ENCODE results near the gene AGPAT3.
"Not testable (repeated sequence)": the region's sequence is repeated elsewhere in the genome, so short reads cannot be mapped to it uniquely, and the experiment has no call there.

Gene AGPAT3

DNA sequence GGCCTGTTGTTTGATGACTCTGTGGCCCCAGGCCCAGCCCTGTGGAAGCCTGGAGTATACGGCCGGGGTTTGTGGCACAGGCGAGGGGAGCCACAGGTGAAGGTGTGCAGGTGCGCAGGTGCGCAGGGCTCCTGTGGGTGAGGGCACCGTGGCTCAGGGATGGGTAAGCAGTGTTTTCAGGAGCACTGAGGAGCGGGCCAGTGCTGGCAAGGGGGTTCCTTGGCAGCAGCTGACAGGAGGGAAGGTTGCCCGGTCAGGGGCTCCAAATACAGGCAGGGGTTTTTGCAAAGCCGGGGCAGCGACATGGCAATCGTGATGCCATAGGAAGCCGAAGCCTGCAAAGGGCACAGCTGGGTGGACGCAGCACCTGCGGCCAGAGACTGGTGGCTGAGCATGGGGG, 20.7 kb downstream of the AGPAT3 start:
- DNase-seq = no peak

DNA sequence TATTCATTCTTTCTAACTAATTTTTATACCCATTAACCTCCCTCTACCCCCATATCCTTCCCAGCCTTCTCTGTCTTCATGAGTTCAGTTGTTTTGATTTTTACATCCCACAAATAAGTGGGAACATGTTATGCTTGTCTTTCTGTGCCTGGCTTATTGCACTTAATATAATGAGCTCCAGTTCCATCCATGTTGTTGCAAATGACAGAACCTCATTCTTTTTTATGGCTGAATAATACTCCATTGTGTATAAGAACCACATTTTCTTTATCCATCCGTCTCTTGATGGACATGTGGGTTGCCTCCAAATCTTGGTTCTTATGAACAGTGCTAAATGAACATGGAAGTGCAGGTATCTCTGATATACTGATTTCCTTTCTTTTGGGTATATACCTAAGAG, 21.5 kb downstream of the AGPAT3 start:
- DNase-seq = no peak

DNA sequence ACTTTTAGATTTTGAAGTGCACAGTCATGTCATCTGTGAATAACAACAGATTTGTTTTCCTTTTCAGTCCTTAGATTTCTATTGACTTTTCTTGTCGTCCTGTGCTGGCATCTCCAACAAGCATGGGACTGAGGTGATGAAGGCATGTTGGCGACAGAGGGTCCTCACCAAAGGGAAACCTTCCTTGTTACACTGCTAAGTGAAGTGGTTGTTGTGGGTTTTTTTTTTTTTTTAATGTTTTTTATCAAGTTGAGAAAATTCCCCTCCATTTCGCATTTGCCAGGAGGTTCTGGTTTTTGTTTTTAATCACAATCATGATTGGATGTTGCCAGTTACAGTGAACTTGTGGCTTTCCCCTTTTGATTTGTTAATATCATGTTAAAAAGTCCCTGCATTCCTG, 24.0 kb downstream of the AGPAT3 start:
- no peak for DNase-seq

DNA sequence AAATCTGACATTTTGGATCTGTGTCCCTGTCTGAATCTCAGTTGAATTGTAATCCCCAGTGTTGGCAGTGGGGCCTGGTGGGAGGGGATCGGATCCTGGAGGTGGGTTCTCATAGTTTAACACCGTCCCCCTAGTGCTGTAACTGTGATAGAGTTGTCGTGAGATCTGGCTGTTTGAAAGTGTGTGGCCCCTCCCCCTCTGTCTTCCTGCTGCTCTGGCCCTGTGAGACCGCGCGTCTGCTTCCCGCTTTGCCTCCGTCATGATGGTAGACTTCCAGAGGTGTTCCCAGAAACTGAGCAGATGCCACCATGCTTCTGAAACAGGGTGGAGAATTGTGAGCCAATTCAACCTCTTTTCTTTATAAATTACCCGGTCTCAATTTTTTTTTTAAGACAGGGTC, 25.0 kb downstream of the AGPAT3 start:
- DNase-seq = no peak

DNA sequence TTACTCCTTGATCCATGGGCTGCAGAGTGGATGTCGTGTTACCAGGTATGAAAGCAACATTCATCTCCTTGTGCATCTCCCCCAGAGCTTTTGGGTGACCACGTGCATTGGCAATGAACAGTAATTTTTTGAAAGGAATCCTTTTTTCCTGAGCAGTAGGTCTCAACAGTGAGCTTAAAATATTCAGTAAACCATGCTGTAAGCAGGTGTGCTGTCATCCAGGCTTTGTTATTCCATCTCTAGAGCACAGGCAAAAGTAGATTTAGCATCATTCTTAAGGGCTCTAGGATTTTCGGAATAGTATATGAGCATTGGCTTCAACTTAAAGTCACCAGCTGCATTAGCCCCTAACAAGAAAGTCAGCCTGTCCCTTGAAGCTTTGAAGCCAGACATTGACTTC, 27.3 kb downstream of the AGPAT3 start:
- DNase-seq = no peak

DNA sequence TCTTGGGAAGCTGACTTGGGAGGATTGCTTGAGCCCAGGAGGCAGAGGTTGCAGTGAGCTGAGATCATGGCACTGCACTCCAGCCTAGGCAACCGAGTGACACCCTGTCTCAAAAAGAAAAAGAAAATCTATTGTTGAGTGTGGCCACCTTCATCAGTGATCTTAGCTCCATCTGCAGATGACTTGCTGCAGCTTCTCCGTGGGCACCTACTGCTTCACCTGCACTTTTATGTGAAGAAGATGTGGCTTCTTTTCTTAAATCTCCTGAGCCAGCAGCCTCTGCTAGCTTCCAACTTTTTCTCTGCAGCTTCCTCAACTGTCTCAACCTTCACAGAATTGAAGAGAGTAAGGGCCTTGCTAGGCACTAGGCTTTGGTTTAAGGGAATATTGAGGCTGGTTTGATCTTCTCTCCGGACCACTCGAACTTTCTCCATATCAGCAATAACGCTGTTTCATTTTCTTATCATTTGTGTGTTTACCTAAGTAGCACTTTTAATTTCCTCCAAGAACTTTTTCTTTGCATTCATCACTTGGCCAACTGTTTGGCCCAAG, 28.0 kb downstream of the AGPAT3 start:
- DNase-seq = no peak

DNA sequence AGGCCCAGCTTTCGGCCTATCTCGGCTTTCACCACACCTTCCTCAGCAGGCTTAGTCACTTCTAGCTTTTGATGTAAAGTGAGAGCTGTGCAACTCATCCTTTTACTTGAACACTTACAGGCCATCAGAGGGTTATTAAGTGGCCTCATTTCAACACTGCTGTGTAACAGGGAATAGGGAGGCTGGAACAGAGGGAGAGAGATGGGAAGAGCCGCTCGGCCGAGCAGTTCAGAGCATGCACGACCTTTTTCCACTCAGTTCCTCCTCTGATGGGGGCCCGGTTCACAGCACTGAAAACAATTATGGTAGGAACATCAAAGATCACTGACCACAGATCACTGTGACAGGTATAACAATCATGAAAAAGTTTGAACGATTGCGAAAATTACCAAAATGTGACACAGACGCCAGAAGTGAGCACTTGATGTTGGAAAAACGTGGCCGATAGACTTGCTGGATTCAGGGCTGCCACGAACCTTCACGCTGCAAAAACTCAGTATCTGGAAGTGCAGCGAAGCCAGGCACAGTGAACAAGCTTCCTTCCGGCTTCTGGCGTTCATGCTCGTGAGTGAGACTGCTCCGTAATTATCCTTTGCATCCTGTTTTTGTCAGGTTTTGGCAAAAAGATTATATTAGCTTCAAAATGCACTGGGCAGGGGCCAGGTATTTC, 28.6 kb downstream of the AGPAT3 start:
- DNase-seq = no peak

DNA sequence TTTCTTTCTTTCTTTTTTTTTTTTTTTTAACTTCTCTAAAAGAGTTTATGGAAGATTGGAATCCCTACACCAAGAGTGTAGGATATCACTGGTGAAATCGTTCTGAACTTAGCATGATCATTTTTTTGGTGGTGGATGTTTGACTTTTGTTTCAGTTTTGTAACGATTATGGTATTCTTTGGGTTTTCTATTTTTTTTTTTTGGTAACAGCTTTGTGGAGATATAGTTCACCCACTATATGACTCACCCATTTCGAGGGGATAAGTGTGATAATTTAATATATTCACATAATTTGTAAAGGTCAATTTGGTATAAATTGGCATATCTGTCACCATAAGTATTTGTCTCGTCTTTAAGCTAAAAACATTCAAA, 29.2 kb downstream of the AGPAT3 start:
- no peak for DNase-seq

DNA sequence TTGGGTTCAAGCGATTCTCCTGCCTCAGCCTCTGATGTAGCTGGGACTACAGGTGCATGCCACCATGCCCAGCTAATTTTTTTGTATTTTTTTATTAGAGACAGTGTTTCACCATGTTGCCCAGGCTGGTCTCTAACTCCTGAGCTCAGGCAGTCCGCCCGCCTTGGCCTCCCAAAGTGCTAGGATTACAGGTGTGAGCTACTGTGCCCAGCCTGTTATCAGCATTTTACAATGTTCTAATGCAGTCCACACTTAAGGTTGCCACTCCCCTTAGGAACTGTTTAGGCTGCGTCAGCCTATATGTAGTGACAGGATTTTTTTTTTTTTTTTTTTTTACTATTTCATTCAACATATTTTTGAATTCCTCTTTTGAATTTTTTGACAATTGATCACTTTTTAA, 30.2 kb downstream of the AGPAT3 start:
- no peak for DNase-seq

DNA sequence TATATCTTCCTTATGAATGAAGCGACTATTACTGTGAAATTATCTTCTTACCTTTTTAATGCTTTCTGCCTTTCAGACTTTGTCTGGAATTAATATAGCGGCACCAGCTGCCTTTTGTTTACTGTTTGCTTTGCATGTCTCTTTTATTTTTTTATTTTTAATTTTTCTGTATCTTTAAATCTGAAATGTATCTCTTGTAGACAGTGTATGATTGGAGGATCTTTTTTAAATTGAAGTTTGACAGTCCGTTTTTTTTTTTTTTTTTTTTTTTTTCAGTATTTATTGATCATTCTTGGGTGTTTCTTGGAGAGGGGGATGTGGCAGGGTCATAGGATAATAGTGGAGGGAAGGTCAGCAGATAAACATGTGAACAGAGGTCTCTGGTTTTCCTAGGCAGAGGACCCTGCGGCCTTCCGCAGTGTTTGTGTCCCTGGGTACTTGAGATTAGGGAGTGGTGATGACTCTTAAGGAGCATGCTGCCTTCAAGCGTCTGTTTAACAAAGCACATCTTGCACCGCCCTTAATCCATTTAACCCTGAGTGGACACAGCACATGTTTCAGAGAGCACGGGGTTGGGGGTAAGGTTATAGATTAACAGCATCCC, 31.8 kb downstream of the AGPAT3 start:
- DNase-seq = not testable (repeated sequence)

DNA sequence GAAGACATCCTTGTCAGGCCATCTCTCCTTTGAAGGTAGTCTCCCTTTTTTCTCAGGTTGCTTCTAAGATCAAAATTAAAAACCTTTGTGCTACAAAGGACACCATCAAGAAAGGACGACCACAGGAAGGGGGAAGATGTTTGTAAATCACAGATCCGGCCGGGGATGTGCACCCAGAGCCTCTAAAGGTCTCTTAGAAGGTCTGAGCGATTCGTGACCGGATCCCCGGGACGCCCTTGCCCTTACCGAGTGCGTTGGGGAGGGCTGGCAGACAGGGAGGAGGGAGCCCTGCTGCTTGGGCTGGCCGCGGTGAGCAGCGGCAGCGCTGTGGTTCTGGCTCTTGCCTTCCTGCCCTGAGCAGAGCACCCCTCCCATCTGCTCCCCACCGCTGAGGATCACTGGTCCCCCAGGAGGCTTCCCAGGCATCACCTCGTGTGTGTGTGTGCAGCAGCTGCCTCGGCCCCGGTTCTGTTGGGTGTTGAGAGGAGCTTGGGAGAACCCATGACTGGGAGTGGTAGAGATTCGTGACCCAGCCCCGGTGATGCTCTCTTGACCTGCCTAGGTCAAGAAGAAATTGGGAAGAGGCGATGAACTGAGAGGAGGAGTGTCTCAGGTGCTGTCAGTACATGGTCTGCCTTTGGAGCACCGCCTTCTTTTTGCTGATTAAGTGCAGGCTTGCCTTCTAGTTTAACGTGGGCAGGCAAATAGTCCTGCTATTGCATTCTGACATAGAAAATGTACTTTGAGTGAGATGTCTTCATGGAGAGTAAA, 34.5 kb downstream of the AGPAT3 start:
- no peak for DNase-seq

DNA sequence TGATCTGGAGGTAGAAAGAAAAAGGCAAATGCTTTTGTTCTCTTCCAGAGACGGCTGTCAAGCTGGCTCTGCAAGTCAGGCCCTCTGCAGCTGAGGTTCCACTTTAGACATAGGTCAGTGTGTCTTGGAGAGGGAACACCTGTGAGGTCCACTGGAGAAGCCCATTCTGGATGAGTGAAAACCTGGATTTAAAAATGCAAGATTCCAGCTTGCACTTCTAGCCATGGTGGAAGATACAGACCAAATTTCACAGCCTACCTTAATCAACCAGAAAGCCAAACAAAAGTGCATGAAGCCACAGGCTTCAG, 35.0 kb downstream of the AGPAT3 start:
- DNase-seq = no peak

DNA sequence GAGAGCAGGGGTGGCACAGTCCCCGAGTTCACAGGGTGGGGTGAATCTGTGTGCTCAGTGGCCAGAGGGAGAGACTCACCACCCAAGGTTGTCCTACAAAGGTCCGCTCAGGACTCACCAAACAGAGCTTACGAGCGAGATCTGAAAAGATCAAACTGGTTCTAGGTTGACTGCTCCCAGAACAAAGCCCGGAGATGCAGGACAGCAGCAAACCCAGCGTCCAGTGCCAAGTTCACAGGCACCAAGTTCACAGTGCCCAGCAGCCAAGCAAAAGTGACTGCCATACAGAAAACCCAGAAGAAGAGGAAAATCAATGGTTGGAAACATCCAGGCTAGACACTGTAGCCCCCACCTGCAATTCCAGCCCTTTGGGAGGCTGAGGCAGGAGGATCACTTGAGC, 35.7 kb downstream of the AGPAT3 start:
- no peak for DNase-seq

DNA sequence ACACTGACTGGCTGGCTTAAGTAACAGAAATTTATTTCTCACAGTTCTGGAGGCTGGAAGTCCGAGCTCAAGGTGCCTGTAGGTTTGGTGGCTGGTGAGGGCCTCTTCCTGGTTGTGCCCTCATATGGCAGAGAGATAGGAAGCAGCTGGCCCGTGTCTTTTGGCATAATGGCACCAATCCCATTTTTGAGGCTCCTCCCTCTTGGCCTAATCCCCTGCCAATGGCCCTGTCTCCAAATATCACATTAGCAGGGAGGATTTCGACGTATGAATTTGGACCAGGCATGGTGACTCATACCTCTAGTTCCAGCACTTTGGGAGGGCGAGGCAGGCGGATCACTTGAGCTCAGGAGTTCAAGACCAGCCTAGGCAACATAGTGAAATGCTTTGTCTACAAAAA, 37.4 kb downstream of the AGPAT3 start:
- DNase-seq = no peak

DNA sequence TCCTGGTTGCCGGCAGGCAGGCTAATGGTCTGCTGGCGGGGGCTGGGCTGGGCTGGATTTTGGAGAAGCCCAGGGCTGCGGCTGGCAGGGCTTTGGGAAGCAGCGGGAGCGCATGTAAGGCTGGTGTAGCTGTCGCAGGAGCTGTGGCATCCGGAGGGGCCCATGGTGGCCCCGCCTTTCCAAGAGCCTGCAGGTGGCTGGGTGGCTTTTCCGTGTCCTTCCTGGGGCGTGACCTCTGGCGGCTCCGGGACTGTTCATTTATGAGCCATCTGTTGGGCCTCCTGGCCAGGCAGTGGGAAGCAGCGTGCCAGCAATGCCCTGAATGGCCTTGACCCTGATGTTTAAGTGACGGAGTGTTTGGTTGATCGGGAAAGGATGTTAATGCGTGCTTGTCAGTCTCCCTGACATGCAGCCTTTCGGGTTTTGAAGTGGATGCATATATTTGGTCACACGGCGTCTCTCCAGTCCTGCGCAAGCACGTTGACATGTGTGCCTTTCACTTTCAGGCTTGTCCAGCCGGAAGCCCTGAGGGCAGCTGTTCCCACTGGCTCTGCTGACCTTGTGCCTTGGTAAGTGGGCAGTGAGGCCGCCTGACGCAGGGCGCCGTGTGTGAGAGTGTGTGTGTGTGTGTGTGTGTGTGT, 38.5 kb downstream of the AGPAT3 start:
- DNase-seq = no peak

DNA sequence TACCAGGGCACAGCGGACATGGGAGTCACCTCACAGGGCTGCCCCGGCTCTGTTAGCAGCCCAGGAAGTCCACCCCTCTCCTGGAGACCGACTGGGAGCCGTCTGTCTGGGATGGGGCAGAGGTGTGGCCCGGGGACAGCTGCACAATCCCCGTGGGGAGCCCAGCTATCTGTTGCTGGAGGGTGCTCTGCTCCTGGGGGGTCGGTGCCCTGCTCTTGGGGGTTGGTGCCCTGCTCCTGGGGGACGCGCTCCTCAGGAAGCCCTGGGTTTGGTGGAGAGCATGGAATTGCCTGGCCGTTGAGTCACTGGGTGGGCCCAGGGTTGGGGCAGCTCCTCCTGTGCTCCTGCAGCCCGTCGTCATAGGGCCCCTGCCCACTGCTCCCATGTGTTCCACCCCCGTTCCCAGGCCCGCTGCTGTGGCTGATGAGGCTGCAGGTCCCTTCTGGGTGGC, 39.3 kb downstream of the AGPAT3 start:
- DNase-seq = no peak

DNA sequence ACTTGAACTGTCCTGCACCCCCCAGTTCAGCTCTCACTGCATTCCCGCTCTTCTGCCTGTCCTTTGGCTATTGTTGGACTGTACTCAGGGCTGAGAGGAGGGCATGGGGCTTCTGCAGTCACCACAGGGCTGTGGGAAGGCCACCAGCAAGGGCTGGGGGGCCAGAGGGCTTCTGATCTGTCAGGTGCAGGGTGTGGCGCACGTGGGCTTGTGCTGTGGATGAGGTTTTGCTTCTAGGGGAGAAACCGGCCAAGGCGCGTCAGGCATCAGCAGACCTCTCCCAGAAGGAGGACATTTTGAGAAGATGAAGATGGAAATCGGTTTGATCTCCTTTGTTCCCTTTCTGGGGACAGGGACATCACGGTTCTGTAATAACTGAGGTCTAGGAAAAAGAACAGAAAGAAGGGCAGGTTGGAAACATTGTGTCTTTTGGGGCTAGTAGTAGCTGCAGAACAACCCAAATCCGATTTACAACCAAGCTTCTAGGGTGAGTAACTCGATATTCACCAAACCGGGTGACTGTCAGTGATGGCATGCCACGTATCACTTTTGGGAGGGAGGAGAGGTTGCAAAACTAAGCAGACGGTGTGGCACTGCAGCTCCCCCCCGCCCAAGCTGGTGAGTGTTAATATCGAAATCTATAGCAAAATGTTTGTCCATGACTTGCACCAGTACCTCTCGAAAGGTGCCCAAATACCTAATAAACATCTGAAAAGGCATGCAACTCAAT, 40.9 kb downstream of the AGPAT3 start:
- DNase-seq = no peak

DNA sequence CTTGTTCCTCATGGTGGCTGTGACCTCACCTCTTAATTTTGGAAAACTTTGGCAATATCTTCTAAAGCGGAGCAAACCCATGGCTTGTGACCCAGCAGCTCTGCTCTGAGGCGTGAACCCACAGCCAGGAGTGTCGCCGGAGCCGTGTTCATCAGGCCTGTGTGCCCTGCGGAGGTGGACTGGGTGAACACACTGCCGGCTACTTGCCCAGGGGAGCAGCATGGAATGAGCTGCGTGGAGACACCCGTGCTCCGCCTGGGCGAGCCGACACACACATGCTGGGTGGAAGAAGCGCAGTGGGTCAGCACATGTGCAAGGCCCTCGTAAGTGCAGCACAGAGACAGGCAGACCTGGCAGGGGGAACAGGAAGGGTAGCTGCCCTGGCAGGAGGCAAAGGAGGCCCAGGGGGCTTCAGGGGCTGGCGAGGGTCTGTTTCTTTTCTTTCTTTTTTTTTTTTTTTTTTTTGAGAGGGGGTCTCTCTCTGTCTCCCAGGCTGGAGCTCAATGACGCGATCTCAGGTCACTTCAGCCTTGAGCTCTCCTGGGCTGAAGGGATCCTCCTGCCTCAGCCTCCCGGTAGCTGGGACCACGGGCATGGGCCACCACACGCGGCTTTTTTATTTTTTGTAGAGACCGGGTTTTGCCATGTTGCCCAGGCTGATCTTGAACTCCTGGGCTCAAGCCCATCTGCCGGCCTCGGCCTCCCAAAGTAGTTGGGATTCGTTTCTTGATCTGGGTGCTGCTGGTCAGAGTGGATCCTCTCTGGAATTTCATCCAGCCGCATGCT, 41.8 kb downstream of the AGPAT3 start:
- DNase-seq = no peak

DNA sequence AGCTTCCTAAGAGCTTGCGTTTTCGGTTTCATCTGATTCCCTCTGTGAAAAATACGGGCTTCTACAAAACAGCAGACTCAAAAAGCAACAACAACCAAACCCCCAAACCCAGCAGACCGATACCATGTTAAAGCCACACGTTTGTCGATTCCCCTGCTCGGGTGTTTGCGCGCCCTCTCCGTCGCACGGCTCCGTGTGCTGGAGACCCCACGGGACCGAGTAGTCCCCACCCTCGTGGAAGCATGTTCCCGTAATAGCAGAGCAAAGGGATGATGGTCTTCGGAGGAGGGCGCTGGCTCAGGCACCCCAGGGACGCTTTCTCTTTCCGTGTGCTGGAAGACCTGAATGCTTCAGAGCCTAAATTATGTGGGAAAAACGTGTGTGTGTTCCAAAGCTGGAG, 42.7 kb downstream of the AGPAT3 start:
- no peak for DNase-seq

DNA sequence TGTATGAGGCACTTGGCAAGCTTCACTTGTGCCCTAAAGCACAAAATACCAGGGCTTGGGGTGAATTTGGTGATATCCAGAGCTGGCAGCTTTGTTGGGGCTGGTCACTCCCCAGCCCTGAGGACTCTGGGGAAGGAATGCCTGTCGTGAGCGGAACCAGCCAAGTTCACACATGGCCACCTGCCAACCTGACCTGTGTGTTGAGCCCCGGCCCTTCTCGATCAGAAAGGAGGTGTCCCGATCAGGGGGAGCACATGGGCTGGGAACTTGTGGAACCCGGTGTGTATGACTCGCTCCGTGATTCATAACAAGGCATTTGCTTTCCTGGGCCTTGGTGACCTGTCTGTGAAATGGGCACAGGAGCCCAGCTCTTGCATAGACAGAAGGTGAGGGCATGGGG, 43.1 kb downstream of the AGPAT3 start:
- no peak for DNase-seq

DNA sequence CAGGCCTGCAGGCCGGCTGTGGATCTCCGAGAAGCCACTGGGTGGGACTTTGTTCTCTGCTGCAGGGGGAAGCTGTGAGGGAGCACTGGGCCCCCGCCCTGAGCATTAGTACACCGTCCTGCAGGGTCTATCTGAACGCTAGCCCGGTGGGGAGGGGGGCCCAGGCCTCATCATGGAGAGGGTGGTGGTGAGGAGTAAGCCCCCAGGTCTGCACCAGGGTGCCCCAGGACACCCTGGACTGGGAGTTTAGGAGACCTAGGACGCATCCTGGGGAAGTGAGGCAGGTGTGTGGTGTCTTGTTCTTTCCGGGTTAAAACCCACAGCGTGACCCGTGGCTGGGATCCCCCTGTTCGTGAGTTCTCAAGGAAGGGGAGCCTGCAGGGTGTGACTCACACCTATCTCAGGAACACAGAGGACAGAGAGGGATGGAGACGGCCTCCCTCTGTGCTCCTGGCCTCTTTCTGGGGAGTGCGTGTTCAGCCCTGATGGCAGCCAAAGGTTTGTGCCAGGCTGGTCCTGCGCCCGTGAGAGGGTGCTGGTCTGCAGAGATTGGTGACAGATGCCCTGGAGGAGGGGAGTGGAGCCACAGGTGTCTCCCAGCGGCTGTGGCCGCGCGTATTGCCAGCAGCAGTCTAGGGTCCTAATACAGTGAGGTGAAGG, 44.8 kb downstream of the AGPAT3 start:
- no peak for DNase-seq

DNA sequence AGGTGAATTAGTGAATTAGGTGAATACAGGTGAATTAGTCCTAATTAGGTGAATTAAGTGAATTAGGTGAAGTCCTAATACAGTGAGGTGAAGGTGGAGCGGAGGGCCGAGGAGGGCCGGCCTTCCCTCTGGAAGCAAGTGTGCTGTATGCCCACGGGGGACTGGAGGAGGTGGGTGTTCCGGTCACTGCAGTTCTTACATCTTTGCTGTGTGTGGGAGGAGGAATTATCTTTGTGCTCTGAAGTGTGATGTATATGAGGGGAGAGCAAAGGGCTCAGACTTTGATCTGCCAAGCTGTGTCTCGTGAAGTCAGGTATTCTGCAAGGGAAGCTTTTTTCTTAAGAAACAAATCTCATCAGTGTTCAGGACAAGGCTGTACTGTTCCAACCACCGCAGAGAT, 45.4 kb downstream of the AGPAT3 start:
- no peak for DNase-seq
